ENCODE results near the gene HNRNPA1L2.

DNA sequence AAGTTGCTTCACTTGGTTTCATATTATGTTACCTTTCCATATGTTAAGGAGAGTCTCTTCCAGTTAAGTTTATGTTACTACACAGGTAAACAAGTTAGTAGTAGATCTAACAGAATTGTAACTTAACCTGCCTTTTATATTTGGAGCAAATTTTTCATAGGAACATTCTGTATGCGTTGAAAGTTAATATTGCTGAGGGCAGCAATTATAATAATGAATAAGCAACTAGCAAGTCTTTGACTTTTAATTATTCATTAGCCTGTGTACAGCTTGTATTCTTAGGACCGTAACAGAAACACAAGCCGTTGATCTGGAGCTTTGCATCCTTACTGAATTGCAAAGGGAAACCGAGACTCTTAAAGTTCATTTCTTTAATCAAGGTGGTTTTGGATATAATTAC, 22.0 kb downstream of the HNRNPA1L2 start:
- TF ChIP-seq, protein P1, sequence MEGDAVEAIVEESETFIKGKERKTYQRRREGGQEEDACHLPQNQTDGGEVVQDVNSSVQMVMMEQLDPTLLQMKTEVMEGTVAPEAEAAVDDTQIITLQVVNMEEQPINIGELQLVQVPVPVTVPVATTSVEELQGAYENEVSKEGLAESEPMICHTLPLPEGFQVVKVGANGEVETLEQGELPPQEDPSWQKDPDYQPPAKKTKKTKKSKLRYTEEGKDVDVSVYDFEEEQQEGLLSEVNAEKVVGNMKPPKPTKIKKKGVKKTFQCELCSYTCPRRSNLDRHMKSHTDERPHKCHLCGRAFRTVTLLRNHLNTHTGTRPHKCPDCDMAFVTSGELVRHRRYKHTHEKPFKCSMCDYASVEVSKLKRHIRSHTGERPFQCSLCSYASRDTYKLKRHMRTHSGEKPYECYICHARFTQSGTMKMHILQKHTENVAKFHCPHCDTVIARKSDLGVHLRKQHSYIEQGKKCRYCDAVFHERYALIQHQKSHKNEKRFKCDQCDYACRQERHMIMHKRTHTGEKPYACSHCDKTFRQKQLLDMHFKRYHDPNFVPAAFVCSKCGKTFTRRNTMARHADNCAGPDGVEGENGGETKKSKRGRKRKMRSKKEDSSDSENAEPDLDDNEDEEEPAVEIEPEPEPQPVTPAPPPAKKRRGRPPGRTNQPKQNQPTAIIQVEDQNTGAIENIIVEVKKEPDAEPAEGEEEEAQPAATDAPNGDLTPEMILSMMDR (IDR thresholded peaks at IDR 0.05) = no peak
- no peak for TF ChIP-seq POLR2A (IDR thresholded peaks at IDR 0.05)
